GM18867 (cell line): ENCODE data around the gene SYNE2.

ENCODE experiments used
- ATAC-seq: cut with Tn5 transposase; IDR thresholded peaks from one replicate; pipeline ENCODE4 v1.9.1; 2021; ENCODE audit warnings: mild to moderate bottlenecking, moderate library complexity; ENCODE audit not compliant: unreplicated experiment

Gene SYNE2

GRCh38 chr14:63952053-63952932 is 99.5 kb downstream of the SYNE2 start:
- ATAC-seq, result no peak

GRCh38 chr14:63952933-63953437 is 100.2 kb downstream of the SYNE2 start:
- no peak for ATAC-seq

- no peak for ATAC-seq
Observed at GRCh38 chr14:63956326-63956725, 103.5 kb downstream of the SYNE2 start.

GRCh38 chr14:63960926-63961567 is 108.2 kb downstream of the SYNE2 start:
- no peak for ATAC-seq

- ATAC-seq, result no peak
Observed at GRCh38 chr14:63962906-63963305, 110.1 kb downstream of the SYNE2 start.

- no peak for ATAC-seq
Observed at GRCh38 chr14:63963439-63963838, 110.6 kb downstream of the SYNE2 start.

- no peak for ATAC-seq
Observed at GRCh38 chr14:63964113-63964512, 111.3 kb downstream of the SYNE2 start.

- no peak for ATAC-seq
Observed at GRCh38 chr14:63966407-63966806, 113.6 kb downstream of the SYNE2 start.

- no peak for ATAC-seq
Observed at GRCh38 chr14:63972323-63972932, 119.6 kb downstream of the SYNE2 start.

GRCh38 chr14:63974176-63974575 is 121.4 kb downstream of the SYNE2 start:
- no peak for ATAC-seq

- ATAC-seq, result no peak
Observed at GRCh38 chr14:63981569-63981968, 128.8 kb downstream of the SYNE2 start.

- ATAC-seq, result no peak
Observed at GRCh38 chr14:63982156-63982555, 129.4 kb downstream of the SYNE2 start.

GRCh38 chr14:63982629-63983028 is 129.8 kb downstream of the SYNE2 start:
- ATAC-seq, result no peak

- no peak for ATAC-seq
Observed at GRCh38 chr14:63986789-63987533, 134.2 kb downstream of the SYNE2 start.

GRCh38 chr14:63988579-63988978 is 135.8 kb downstream of the SYNE2 start:
- ATAC-seq, result no peak

GRCh38 chr14:63991833-63992232 is 139.0 kb downstream of the SYNE2 start:
- ATAC-seq, result no peak

- ATAC-seq, result no peak
Observed at GRCh38 chr14:63992858-63993257, 140.1 kb downstream of the SYNE2 start.

GRCh38 chr14:63993992-63994391 is 141.2 kb downstream of the SYNE2 start:
- no peak for ATAC-seq

GRCh38 chr14:63995285-63995684 is 142.5 kb downstream of the SYNE2 start:
- no peak for ATAC-seq

GRCh38 chr14:63996016-63996415 is 143.2 kb downstream of the SYNE2 start:
- ATAC-seq, result no peak

GRCh38 chr14:63996625-63997220 is 143.9 kb downstream of the SYNE2 start:
- no peak for ATAC-seq
